HG03045 (cell line): Measurements from ENCODE around the gene GLT1D1.
"Not testable (repeated sequence)": the region's sequence is repeated elsewhere in the genome, so short reads cannot be mapped to it uniquely, and the experiment has no call there.

Source experiments
- ATAC-seq: cut with Tn5 transposase; IDR thresholded peaks from one replicate; pipeline ENCODE4 v1.9.1; 2021; ENCODE audit warnings: mild to moderate bottlenecking, moderate library complexity; ENCODE audit not compliant: unreplicated experiment

The GLT1D1 gene

DNA sequence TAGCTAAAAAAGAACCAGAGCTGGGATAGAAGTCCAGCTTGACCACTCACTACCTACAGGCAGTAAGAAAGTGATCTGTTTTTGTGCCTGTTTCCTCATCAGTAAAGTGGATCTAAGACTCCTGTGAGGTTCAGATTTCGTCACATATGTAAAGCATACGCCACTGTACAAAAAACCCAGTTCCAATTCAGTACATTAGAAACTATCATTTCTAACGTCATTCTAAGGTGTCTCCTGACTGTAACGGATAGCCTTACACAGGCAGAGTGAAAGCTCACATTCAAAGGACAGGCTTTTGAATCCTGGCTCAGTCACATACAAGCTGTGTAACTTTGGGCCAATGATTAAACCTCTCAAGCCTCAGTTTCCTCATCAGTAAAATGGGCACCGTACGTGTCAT is 33.0 kb upstream of the GLT1D1 start:
- ATAC-seq, result no peak

- ATAC-seq, result peak; percentile 56
Measured at GRCh38 chr12:128820723-128821432, 32.4 kb upstream of the GLT1D1 start.

- ATAC-seq, result peak; percentile 27
Measured at GRCh38 chr12:128823216-128823915, 29.9 kb upstream of the GLT1D1 start.

DNA sequence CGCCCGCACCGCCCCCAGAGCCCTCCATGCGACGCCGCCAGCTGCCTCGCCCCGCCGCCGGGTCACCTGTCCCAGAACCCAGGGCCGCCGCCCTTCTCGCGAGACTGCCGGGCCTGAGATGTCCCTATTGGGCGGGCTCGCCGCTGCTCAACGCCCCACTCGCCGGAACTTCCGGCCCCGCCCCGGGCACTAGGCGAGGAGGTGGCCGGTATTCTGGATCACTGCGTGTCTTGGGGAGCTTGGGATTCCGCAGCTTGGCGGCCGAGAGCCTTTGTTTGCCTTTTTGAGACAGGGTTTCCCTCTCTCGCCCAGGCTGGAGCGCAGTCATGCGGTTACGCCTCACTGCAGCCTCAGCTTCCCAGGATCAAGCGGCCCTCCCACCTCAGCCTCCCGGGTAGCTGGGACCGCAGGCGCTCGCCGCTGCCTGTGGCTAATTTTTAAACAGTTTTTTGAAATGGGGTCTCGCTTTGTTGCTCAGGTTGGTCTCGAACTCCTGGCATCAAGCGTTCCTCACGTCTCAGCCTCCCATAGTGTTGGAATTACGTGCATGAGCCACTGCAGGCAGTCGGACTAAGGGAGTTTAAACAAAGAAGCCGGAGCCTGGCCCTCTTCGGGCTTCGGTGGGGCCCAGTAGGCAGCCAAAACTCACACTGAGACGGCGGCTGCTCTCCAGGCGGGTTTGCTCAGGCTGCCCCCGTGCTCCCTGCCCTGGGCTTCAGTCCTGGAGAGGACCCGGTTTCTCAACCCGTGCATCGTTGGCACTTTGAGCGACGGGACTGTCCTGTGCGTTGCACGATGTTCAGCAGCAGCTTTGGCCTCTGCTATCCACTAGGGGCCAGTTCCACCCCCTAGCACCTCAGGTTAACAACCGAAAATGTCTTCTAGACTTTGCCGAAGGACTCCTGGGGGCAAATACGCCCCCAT is 29.1 kb upstream of the GLT1D1 start, which contains the start of gene SLC15A4:
Gene SLC15A4 (minus strand): TSS at position 43 of the 924 bp plus-strand sequence. CDS start 15 bp downstream, at position 28.
- peak; percentile 88 for ATAC-seq

DNA sequence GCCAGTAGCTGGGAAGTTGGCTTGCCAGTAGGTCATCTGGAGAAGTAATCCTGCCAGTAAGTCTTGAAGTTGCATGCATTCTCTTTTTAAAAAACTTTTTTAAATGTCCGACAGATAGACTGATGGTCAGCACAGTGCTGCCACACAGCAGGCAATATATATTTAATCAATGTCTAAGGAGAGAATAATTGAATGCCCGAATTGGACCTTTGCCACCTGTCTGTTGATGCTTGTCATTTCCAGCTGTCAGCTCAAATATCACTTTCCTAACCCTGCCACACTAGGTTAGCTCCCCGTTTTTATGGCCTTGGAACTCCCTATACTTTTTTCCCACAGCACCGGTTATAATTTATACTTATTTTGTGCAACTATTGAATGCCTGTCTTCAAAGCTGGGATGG is 27.4 kb upstream of the GLT1D1 start:
- no peak for ATAC-seq

DNA sequence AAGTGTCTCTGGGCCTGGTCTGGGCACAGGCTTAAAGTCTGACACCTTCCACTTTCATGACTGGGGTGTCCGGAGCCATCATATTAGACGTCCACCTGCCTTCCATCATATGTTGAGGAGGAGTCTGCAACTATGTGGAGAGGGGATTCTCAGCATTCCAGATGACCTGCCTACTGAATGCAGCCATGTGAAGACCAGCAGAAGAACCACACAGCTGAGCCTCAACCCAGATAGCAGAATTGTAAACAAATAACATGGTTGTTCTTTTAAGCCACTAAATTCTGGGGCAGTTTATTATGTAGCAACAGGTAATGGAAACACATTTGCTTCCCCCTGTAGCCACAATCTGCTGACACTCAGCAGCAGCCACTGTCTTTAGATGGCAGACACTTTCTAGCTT is 25.6 kb upstream of the GLT1D1 start:
- ATAC-seq, result no peak

DNA sequence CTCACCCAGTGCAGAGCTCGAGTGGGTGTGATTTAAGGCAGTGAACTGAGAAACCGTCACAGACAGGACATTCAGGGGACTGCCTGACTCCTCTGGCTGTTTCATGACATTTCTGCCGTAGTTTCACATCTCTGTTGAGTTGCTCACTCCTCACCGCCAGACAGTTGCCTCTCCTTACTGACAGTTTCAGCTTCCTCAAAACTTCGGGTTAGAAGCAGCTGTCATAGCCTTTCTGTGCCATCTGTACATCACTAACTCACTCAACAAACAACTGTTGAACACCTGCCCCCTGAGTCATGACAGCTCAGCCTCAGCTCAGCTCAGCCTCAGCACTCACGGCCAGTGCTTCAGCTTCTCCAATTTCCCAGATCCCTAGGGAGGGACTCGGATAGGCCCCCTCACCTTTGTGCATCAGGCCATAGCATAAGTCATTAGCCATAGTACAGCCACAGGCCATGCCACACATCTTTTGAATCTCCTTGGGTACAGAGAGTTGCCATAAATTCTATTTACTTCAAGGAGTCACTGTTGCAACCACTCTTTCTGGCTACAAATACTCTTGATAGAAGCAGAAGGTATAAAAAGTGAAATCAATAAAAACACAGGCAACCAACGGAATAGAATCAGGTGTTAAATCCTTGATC is 23.3 kb upstream of the GLT1D1 start:
- peak; percentile 93 for ATAC-seq

GRCh38 chr12:128830505-128830893 is 22.8 kb upstream of the GLT1D1 start:
- peak; percentile 39 for ATAC-seq

DNA sequence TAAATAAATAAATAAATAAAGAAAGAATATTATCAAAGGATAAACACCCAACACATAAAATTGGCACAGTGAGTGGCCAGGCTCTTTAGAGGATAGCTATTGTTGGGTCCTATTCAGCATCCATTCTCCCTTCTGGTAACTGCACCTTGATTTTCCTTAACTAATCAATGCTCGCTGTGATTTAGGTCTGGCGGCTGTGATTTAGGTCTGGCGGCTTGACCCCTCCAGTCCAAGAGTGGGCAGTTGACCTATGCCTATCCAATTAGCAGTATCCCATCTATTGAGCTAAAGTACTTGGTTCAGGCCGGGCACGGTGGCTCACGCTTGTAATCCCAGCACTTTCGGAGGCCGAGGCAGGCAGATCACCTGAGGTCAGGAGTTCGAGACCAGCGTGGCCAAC is 19.9 kb upstream of the GLT1D1 start:
- no peak for ATAC-seq

DNA sequence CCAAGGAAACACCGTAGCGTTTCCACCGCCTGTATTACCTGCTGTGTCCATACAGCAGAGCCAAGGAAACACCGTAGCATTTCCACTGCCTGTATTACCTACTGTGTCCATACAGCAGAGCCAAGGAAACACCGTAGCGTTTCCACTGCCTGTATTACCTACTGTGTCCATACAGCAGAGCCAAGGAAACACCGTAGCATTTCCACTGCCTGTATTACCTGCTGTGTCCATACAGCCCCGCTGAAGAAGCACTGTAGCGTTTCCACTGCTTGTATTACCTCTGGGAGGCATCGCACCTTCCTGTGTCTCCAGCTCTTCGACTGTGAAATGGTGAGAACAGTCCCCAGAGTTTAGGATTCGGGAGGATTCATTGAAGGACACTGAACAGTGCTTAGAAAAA is 13.4 kb upstream of the GLT1D1 start:
- not testable (repeated sequence) for ATAC-seq

GRCh38 chr12:128840862-128841468 is 12.3 kb upstream of the GLT1D1 start:
- ATAC-seq, result peak; percentile 70

- ATAC-seq, result no peak
Measured at GRCh38 chr12:128842579-128842978, 10.7 kb upstream of the GLT1D1 start.

GRCh38 chr12:128843538-128843937 is 9.7 kb upstream of the GLT1D1 start:
- no peak for ATAC-seq

DNA sequence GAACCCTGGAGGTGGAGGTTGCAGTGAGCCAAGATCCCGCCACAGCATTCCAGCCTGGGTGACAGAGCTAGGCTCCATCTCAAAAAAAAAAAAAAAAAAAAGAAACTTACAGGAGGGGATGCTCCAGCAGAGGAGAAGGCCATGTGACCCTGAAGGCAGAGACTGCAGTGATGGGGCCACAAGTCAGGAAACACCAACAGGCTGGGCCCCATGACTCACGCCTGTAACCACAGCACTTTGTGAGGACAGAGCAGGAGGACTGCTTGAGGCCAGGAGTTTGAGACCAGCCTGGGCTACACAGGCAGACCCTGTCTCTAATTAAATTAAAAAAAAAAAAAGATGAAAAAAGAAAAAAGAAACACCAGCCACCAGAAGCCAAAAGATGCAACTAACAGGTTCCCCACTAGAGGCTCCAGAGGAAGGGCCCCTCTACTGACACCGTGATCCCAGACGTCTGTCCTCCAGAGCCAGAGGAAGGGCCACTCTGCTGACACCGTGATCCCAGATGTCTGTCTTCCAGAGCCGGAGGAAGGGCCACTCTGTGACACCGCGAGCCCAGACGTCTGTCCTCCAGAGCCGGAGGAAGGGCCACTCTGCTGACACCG is 9.1 kb upstream of the GLT1D1 start:
- no peak for ATAC-seq

DNA sequence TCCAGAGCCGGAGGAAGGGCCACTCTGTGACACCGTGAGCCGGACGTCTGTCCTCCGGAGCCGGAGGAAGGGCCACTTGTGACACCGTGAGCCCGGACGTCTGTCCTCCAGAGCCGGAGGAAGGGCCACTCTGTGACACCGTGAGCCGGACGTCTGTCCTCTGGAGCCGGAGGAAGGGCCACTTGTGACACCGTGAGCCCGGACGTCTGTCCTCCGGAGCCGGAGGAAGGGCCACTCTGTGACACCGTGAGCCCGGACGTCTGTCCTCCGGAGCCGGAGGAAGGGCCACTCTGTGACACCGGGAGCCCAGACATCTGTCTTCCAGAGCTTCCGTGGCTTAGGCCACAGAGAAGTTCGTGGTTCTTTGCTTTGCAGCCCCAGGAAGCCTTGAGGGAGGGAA is 6.6 kb upstream of the GLT1D1 start:
- not testable (repeated sequence) for ATAC-seq

DNA sequence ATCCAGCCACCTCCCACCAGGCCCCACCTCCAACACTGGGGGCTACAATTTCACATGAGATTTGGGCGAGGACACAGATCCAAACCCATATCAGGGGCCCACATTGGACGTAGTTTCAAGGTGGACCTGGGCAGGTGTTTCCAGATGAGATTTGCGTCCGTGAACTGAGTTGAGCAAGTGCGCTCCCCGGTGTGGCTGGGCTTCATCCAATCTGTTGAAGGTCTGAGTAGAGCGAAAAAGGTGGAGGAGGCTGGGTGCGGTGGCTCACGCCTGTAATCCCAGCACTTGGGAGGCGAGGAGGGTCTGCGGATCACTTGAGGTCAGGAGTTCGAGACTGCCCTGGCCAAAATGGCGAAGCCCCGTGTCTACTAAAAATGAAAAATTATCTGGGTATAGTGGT is 4.9 kb upstream of the GLT1D1 start:
- ATAC-seq, result no peak

DNA sequence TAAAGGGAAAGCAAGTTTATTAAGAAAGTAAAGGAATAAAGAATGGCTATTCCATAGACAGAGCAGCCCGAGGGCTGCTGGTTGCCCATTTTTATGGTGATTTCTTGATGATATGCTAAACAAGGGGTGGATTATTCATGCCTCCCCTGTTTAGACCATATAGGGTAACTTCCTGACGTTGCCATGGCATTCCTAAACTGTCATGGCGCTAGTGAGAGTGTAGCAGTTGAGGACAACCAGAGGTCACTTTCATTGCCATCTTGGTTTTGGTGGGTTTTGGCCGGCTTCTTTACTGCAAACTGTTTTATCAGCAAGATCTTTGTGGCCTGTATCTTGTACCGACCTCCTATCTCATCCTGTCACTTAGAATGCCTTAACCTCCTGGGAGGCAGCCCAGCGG is 3.5 kb upstream of the GLT1D1 start:
- not testable (repeated sequence) for ATAC-seq

GRCh38 chr12:128850400-128850799 is 2.9 kb upstream of the GLT1D1 start:
- ATAC-seq, result no peak

DNA sequence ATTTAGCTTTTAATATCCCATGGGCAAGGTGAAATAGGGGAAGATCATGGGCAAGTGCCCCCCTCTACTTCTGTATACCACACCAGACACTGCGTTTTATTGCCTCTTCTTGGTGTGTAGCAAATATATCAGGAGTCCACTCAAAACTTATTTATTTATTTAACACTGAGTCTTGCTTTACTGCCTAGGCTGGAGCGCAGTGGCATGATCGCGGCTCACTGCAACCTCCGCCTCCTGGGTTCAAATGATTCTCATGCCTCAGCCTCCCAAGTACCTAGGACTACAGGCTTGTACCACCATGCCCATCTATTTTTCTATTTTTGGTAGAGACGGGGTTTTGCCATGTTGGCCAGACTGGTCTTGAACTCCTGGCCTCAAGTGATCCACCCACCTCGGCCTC is 1.8 kb upstream of the GLT1D1 start:
- not testable (repeated sequence) for ATAC-seq
